ENCODE data around the gene AK8.

- TF ChIP-seq CTCF (conservative IDR thresholded peaks at IDR 0.05; ENCODE audit: low read depth, low read length) (no peak), EZH2 (IDR thresholded peaks at IDR 0.05; ENCODE audit: borderline replicate concordance, low read depth, low read length, poor library complexity, severe bottlenecking) (no peak)
These were observed 198.0 kb downstream of the AK8 start for GRCh38 chr9:132679946-132680625.
